Measurements from ENCODE around the gene MINAR1. TPM values are rescaled to one million over a fixed set of nuclear protein-coding genes. Genes with fewer than 3 reads are reported as not detected.

Gene MINAR1
- 0.47 and 0.98 TPM in 2 replicates for total RNA-seq (ENCODE audit: low replicate concordance)

GRCh38 chr15:79431636-79432344 lies at the start of gene MINAR1:
Gene MINAR1 (plus strand): TSS chr15:79432336. CDS start chr15:79456148, 23,812 bp downstream.

Other genes starting within 250 kb of the MINAR1 start
- gene ANKRD34C, start 149.6 kb upstream of the MINAR1 start, total RNA-seq (ENCODE audit: low replicate concordance) = not detected in 2 replicates
- gene TMED3, start 121.2 kb upstream of the MINAR1 start, total RNA-seq (ENCODE audit: low replicate concordance) = 134 and 202 TPM in 2 replicates